Activated gamma-delta T cell treated with anti-CD3 and anti-CD28 coated beads, Interleukin-2, amount 50 U/mL, for 16 hours (primary cell): ENCODE measurements around the gene ADAMTS17.

Experiments
- DNase-seq: peaks from one replicate; pipeline ENCODE4 v3.0.0-alpha.2; 2020; ENCODE audit warnings: low read depth

ADAMTS17 gene

GRCh38 chr15:100174159-100174903, 167.4 kb downstream of the ADAMTS17 start:
- DNase-seq = no peak

DNA sequence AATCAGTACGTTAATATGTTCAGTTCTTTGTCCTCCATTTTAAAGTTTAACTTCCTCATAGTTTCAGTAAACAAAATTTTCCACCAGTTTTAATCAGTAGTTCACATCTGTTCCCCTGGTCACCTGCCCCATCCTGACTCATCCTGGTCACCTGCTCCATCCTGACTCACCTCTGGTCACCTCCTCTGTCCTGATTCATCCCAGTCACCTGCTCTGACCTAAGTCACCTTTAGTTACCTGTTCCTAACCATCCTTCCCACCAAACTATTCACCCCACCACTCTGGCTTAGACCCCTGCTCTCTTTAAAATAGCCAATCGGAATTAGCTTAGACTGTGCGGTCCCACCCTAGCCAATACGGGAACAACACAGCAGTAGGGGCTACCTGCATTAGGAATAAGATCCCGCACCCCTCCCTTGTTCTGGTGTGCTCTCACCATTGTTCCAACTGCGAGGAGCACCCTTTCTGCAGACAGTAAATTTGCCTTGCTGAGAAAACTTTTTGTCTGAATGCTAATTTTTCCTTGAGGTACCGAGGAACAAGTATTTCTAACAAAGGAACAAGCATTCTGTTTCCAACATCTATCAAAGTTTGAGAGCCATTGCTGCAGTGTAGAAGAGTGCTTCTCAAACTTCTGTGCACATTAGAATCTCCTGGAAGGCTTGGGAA, 169.3 kb downstream of the ADAMTS17 start:
- no peak for DNase-seq

DNA sequence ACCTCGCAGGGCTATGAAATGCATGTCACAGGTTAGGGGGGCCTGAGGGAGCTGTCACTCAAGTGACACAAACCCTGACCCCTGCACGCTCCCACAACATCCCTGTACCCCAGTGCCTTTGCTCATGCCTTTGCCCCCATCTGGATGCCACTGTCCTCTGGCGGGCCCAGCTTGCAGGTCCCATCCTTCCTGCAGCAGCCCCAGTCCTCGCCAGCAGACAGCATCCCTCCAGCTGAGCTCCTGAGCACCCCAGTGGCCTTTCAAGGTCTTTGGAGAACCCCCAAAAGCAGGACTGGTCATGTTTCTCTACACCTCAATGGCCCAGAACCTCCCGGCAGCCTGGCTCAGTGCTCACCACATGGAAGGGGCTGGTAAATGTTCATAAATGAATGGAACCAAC, 170.4 kb downstream of the ADAMTS17 start:
- no peak for DNase-seq

GRCh38 chr15:100170291-100171210, 171.2 kb downstream of the ADAMTS17 start:
- DNase-seq = no peak

GRCh38 chr15:100169615-100170290, 172.0 kb downstream of the ADAMTS17 start:
- DNase-seq = no peak

DNA sequence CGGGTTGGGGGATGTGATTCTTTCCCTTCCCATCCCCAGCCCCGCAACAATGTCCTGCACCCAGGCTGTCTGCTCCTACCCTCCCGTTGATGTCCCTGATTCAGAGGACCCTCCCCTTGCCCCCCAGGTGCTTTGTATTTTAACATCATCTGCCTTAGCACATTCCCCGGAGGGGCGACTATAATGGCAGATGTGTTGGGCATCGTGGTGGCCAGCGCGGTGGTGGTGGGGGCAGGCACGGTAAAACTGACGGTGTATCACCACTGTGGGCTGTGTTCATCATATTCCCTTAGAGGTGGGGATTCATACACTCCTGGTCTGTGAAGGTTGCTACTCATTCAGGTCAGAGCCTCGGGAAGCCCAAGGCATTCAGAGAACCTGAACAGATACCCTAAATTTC, 173.0 kb downstream of the ADAMTS17 start:
- no peak for DNase-seq

- DNase-seq = no peak
Measured at GRCh38 chr15:100167884-100168375, 173.8 kb downstream of the ADAMTS17 start.

DNA sequence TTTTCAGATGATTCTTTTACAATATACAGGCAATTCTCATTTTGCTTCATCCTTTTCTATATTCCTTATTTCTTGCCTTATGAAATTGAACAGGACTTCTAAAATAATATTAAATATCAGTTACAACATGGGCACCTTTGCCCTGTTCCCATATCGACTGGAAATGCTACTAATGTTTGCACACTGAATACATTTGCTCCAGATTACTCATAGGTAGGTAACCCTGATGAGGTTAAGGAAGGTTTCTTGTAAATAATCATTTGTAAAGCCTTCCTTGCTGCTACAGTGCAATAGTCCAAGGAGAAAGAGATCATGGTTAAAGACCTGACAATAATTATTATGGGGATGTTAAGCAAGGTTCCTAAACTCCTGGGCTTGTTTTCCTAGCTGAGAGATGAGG, 175.5 kb downstream of the ADAMTS17 start:
- DNase-seq = no peak

GRCh38 chr15:100163961-100164360, 177.8 kb downstream of the ADAMTS17 start:
- no peak for DNase-seq

DNA sequence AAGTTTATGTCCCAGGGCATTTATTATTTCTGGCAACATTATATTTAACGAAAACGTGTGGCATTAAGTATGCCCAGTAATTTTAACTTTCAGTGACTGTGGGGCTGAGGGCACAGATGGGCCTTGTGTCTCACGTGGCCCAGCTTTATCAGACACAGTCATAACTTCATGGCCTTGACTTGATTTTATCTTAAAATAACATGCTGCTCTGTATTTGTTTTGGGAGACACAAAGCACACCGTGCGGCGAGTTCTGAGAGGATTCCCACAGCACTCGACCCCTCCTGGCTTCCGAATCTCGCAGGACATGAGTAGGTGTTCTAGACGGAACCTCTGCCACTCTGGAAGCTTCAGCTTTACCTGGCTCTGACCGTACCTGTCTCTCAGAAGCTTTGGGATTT, 180.8 kb downstream of the ADAMTS17 start:
- DNase-seq = no peak

GRCh38 chr15:100159436-100159835, 182.3 kb downstream of the ADAMTS17 start:
- no peak for DNase-seq

- no peak for DNase-seq
Measured at GRCh38 chr15:100158356-100158755, 183.4 kb downstream of the ADAMTS17 start.

DNA sequence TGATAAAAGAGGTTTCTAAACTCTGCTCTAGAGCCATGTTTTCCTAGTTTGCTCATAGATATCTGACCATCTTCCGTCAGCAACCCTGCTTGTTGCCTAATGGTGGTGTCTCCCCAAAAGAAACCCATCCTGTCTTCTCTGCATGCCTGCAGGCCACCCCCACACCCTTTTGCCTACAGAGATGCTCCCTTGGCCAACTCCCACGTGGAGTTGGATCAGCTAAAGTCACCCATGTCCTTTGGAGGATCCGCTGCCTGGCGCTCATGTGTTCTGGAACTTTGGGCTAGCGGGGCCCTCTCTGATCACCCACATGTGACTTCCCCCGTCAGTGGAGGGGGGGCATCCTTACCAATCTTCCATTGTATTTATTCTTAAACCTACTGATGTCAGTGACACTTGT, 185.6 kb downstream of the ADAMTS17 start:
- DNase-seq = no peak

DNA sequence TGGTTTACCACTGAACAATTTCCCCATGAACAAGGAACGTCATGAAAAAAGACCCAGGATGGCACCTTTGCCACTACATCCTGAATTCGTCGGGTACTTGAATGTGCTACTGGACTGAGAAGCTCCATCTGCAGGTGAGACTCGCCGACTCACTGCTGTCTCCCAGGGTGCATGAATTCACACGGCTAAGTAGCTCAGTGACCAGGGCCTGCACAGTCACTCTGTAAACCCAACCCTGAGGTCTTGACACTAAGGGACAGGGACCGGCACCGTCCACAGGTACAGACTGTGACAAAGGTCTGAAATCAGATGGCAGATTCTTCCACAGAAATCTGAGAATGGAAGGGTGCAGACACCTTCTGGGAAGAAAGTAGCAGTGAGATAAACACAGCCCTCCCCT, 187.4 kb downstream of the ADAMTS17 start:
- no peak for DNase-seq

DNA sequence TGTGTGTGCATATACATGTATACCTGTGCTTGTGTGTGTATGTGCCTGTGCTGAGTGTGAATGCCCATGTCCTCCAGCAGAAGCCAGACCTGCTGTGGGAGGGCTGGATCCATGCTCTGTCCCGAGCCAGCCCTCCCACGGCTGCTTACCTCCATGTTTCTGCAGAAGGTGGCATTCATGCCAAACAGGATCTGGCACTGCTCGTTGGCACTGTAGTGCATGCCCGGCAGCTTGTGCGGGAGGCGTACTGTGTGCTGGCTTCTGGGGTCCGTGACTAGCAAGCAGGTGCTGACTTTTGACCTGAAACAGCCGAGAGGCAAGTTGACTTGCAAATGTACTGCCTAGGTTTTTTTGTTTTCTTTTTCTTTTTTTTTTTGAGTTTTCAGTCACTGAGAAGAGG, 189.3 kb downstream of the ADAMTS17 start:
- DNase-seq = no peak

DNA sequence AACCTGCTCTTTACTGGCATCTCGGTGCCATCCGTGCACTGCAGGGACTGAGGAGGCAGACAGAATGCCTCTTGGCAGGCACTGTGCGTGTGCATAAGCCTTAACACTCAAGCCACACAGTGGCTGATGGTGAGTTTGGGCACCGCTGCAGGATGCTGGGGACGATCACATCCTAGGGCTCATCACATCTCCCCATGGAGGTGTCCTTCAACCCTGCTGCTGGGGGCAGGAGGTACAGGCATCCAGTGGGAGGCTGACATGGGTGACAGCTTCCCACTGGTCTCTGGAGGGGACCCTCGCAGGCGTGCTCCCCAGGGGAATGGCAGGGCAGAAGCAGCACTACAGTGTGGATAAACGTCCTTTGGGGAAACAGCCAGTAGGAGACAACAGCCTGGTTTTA, 190.9 kb downstream of the ADAMTS17 start:
- no peak for DNase-seq

DNA sequence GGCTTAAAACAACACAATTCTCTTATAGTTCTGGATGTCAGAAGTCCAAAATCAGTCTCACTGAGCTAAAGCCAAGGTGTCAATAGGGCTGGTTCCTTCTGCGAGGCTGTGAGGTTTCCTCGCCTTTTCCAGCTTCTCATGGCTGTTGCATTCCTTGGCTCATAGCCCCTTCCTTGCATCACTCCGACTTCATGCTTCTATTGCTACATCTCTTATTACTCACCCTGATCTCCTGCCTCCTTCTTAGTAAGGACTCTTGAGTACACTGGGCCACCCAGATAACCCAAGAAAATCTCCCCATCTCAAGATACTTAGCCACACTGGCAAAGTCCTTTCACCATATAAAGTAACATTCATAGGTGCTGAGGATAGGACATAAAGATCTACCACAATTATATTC, 193.9 kb downstream of the ADAMTS17 start:
- DNase-seq = no peak

- DNase-seq = no peak
Measured at GRCh38 chr15:100143378-100143777, 198.4 kb downstream of the ADAMTS17 start.

DNA sequence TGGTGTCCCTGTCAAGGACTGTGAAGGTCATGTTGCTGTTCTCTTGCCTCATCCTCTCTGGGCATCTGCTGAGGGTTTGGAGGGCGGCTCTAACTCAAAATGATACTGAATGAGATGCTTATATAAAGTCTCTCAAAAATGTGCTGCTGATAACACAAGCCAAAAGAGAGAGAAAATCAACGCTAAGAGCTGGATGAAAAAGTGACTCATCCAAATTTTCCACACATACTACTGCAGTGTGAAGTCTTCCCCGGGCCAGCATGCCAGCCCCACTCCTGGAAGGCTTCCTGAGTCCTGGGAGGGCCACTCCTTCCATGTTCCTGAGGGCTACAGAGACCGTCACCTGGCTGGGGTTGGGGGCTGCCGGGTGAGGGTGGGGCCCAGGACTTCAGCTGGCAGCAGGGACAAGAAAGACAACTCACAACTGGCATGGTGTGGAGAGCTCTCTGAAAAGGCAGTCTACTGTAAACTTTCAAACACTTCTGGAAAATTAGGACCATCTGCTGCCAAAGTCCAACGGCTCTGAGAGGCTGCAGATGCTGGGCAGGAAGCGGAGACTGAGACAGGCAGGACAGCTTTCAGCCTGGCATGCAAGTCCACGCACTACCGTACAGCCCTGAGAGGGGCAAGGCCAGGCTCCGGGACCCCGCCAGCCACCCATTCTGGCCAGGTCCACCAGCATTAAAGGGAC, 200.3 kb downstream of the ADAMTS17 start:
- DNase-seq = no peak

GRCh38 chr15:100140527-100141308, 201.1 kb downstream of the ADAMTS17 start:
- no peak for DNase-seq

GRCh38 chr15:100134586-100134985, 207.2 kb downstream of the ADAMTS17 start:
- no peak for DNase-seq
